Measurements from ENCODE around the gene TRABD.

GRCh38 chr22:50190182-50190940 is 4.6 kb downstream of the TRABD start:
- peak; percentile 18 to 64 (median 57) for TF ChIP-seq CTCF (optimal IDR thresholded peaks at IDR 0.05 in 1 of 3, IDR thresholded peaks at IDR 0.05 in 1 of 3, conservative IDR thresholded peaks at IDR 0.05 in 1 of 3; ENCODE audit: extremely low read depth in 1 of 3, insufficient read depth in 2 of 3, low read length in 3 of 3)
- TF ChIP-seq EZH2 (IDR thresholded peaks at IDR 0.05; ENCODE audit: low read length) = no peak

All from keratinocyte (primary cell).